ENCODE measurements around the gene SCN1B. TPM values are rescaled to one million over a fixed set of nuclear protein-coding genes. Genes with fewer than 3 reads are reported as not detected.

Gene SCN1B
- total RNA-seq, 3 donors from 2014 or later = 1.6 to 8.8 (median 3.5) TPM

DNA sequence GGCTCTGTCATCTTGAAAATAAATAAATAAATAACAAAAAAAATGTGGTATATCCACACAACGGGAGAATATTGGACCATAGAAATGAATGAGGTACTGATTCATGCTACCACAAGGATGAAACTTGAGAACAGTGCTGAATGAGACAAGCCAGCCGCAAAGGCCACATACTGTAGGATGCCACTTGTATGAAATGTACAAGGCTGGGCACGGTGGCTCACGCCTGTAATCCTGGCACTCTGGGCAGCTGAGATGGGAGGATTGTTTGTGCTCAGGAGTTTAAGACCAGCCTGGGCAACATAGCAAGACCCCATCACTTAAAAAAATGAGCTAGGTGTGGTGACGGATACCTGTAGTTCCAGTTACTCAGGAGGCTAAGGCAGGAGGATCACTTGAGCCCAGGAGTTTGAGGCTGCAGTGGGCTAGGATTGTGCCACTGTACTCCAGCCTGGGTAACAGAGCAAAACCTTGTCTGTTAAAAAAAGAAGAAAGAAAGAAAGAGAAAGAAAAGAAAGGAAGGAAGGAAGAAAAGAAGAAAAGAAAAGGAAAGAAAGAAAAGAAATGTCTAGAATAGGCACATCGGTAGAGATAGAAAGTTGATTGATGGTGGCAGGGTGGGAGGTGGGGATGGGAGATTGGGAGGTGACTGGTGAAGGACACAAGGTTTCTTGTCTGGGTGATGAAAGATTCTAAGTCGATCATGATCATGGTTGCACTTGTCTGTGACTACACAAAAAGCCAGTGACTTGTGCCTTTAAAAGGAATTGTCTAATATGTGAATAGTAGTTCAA lies 31.5 kb downstream of the SCN1B start:
- no peaks in the 10 kb centered on the region for H3K9me3 ChIP-seq
- TF ChIP-seq, protein P1, sequence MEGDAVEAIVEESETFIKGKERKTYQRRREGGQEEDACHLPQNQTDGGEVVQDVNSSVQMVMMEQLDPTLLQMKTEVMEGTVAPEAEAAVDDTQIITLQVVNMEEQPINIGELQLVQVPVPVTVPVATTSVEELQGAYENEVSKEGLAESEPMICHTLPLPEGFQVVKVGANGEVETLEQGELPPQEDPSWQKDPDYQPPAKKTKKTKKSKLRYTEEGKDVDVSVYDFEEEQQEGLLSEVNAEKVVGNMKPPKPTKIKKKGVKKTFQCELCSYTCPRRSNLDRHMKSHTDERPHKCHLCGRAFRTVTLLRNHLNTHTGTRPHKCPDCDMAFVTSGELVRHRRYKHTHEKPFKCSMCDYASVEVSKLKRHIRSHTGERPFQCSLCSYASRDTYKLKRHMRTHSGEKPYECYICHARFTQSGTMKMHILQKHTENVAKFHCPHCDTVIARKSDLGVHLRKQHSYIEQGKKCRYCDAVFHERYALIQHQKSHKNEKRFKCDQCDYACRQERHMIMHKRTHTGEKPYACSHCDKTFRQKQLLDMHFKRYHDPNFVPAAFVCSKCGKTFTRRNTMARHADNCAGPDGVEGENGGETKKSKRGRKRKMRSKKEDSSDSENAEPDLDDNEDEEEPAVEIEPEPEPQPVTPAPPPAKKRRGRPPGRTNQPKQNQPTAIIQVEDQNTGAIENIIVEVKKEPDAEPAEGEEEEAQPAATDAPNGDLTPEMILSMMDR (IDR thresholded peaks at IDR 0.05) = no peak
- intact Hi-C loops (cut with DNase I, micrococcal nuclease) = no loop called here
- ATAC-seq (no peak), DNase-seq (no peak)
- no peak overlapping the region for H3K4me3 ChIP-seq
- no peaks in the 10 kb centered on the region for H3K4me1 ChIP-seq (ENCODE audit: low read depth)
- H3K36me3 ChIP-seq (ENCODE audit: low read depth) = no peaks in the 10 kb centered on the region

DNA sequence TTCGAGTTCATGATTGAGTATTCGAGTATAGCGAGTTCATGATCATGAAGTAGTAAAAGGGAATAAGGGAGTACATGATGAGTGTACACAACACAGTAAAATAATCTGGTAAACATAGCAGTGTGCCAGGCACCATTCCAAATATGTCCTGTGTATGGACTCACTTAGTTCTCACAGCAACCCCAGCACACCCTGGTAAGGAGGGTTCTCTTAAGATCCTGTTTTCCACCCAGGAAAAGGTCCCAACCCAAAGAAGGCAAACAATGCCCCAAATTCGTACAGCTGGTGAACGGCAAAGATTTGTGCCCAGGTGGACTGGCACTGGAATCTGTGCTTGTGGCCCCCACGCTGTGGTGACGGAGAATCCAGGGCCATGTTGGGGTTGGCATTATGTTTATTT lies 32.7 kb downstream of the SCN1B start:
- intact Hi-C loops (cut with DNase I, micrococcal nuclease) = no loop called here
- Histone ChIP-seq H3K4me3 (no peak overlapping the region), H3K36me3 (ENCODE audit: low read depth) (no peaks in the 10 kb centered on the region), H3K9me3 (no peaks in the 10 kb centered on the region), H3K4me1 (ENCODE audit: low read depth) (no peaks in the 10 kb centered on the region)
- DNase-seq (no peak), ATAC-seq (no peak)
- TF ChIP-seq, protein P1 (IDR thresholded peaks at IDR 0.05) = no peak

DNA sequence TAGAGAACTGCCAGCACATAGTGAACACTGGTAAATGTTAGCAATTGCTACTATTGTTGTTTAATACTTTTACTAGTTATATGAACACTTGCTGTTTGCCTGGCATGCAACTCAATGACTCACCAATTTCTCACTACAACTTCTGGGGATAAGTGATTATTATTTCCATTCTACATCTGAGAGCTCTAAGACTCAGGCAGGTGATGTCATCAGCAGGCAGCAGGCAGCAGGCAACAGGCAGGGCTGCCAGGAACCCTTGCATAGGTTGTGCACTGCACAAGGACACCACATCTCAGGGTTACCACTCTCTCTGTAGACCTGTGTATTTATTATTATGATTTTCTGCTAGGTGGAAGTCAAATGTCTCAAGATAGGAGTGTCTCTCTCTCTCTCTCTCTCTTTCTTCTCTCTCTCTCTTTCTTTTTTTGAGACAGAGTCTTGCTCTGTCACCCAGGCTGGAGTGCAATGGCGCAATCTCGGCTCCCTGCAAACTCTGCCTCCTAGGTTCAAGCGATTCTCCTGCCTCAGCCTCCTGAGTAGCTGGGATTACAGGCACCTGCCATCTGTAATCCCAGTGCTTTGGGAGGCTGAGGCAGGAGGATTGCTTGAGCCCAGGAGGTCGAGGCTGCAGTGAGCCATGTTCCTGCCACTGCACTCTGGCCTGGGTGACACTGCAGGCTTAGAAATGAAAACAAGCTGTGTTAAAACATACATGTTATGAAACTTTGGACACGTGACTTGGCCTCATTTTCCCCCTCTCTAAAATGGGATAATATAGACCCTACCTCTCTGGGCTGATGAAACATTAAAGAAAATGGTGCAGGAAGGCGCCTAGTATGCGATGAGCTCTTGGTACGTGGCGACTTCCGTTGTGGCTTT lies 33.9 kb downstream of the SCN1B start:
- H3K4me1 ChIP-seq (ENCODE audit: low read depth) = no peaks in the 10 kb centered on the region
- intact Hi-C loops (cut with DNase I, micrococcal nuclease) = no loop called here
- TF ChIP-seq, protein P1 (IDR thresholded peaks at IDR 0.05) = no peak
- H3K36me3 ChIP-seq (ENCODE audit: low read depth) = no peaks in the 10 kb centered on the region
- no peak for ATAC-seq
- no peak overlapping the region for H3K4me3 ChIP-seq
- no peaks in the 10 kb centered on the region for H3K9me3 ChIP-seq
- no peak for DNase-seq

DNA sequence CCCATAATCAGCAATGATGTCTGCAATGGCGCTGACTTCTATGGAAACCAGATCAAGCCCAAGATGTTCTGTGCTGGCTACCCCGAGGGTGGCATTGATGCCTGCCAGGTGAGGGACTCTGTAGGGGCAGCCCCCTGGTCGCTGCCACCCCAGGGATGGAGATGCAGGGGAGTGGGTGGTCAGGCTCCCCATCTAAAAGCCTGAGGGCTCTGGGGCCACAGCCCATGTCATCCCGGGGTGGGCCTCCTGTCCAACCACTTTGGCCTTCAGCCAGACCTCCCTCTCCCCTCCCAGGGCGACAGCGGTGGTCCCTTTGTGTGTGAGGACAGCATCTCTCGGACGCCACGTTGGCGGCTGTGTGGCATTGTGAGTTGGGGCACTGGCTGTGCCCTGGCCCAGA lies 35.3 kb downstream of the SCN1B start:
- DNase-seq (no peak), ATAC-seq (no peak)
- Histone ChIP-seq H3K36me3 (ENCODE audit: low read depth) (no peaks in the 10 kb centered on the region), H3K4me3 (no peak overlapping the region), H3K4me1 (ENCODE audit: low read depth) (no peaks in the 10 kb centered on the region), H3K9me3 (peaks cover 4% of the 10 kb centered on the region)
- TF ChIP-seq, protein P1 (IDR thresholded peaks at IDR 0.05) = no peak
- intact Hi-C loops (cut with DNase I, micrococcal nuclease) = no loop called here

DNA sequence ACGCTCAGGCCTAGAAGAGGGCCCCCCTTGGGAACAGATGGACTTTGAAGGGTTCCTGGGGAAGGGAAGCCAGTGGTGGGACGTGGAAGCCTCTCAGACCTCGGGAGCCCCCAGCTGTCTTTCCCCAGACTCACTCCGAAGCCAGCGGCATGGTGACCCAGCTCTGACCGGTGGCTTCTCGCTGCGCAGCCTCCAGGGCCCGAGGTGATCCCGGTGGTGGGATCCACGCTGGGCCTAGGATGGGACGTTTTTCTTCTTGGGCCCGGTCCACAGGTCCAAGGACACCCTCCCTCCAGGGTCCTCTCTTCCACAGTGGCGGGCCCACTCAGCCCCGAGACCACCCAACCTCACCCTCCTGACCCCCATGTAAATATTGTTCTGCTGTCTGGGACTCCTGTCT lies 35.9 kb downstream of the SCN1B start:
- Histone ChIP-seq H3K9me3 (peaks cover 7% of the 10 kb centered on the region), H3K4me3 (no peak overlapping the region), H3K36me3 (ENCODE audit: low read depth) (no peaks in the 10 kb centered on the region), H3K4me1 (ENCODE audit: low read depth) (no peaks in the 10 kb centered on the region)
- TF ChIP-seq, protein P1 (IDR thresholded peaks at IDR 0.05) = no peak
- intact Hi-C loops (cut with DNase I, micrococcal nuclease) = no loop called here
- no peak for DNase-seq
- no peak for ATAC-seq
